ENCODE results near the gene BMP2.

DNA sequence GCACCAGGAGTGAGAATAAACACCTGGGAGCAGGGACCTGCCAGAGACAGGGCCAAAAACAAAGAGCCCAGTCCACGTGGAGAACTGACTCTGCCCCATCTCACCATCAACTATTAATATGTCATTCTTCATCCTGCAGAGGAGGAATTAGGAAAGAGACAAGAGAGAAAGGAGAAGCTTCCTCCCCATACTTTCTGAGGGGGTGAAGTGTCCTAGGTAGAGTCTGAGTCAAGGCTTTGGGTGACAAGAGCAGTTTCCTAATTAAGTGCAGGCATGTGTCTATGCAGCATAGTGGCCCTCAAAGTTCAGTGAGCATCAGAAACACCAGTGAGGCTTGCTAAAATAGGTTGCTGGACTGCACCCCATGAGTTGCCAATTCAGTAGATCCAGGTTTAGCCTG lies 40.7 kb upstream of the BMP2 start:
- TF ChIP-seq, protein P1, sequence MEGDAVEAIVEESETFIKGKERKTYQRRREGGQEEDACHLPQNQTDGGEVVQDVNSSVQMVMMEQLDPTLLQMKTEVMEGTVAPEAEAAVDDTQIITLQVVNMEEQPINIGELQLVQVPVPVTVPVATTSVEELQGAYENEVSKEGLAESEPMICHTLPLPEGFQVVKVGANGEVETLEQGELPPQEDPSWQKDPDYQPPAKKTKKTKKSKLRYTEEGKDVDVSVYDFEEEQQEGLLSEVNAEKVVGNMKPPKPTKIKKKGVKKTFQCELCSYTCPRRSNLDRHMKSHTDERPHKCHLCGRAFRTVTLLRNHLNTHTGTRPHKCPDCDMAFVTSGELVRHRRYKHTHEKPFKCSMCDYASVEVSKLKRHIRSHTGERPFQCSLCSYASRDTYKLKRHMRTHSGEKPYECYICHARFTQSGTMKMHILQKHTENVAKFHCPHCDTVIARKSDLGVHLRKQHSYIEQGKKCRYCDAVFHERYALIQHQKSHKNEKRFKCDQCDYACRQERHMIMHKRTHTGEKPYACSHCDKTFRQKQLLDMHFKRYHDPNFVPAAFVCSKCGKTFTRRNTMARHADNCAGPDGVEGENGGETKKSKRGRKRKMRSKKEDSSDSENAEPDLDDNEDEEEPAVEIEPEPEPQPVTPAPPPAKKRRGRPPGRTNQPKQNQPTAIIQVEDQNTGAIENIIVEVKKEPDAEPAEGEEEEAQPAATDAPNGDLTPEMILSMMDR (optimal IDR thresholded peaks at IDR 0.05 in 1 of 3, IDR thresholded peaks at IDR 0.05 in 1 of 3, conservative IDR thresholded peaks at IDR 0.05 in 1 of 3; ENCODE audit: extremely low read depth in 1 of 3, insufficient read depth in 2 of 3, low read length in 3 of 3) = no peak
- no peak for TF ChIP-seq EZH2 (IDR thresholded peaks at IDR 0.05; ENCODE audit: low read length)
